DMS114 treated with DMSO at 0.1 percent for 48 hours (cell line): Measurements from ENCODE around the gene CERK.

Experiments
- DNase-seq: peaks from one replicate; lab custom pipeline; 2025; ENCODE audit not compliant: unreplicated experiment; lab: John Stamatoyannopoulos, UW

Gene CERK

DNA sequence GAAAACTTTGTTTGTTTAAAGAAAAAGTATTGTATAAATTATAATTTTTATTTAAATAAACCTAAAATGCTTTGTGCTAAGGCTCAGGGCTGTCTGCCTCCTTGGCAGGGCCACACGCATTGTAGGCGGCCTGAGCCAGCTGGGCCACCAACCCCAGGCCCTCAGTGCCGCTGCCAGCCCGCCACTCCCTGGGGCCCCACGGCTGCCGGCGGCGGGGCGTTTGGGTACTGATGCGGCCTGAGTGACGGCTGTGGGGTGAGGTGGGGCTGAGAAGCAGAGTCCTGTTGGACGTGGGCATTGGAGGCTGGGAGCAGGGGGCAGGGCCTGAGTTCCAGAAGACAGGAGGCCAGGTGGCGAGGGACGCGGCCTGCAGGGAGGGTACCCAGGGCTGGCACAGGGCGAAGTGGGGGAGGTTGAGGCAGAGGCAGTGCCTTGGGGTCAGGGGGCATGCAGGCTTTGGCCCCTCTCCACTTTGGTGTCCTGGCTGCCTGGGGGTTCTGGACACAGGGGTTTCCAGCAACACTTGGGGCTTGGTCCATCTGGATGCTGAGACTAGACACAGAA is 58.3 kb downstream of the CERK start:
- no peak for DNase-seq

GRCh38 chr22:46678785-46679700 is 59.0 kb downstream of the CERK start:
- no peak for DNase-seq

GRCh38 chr22:46678003-46678657 is 59.9 kb downstream of the CERK start:
- no peak for DNase-seq

GRCh38 chr22:46677323-46678002 is 60.6 kb downstream of the CERK start:
- DNase-seq: no peak

DNA sequence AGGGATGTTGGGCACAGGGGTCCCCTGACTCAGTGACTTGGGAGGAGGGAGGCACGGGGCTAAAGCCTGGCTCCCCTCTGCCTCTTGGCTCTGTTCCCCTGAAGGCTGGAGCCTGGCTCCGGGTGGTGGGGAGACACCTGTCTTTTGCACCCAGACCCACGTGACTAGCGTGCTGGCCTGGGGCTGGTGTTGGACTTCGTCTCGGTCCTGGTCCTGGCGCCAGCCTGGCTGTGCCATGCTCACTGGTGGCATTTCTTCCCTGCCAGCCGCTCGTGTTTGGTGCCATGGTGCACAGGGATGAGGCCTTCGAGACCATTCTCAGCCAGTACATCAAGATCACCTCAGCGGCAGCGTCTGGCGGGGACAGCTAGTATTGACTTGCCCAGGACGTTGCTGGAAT is 61.2 kb downstream of the CERK start:
- no peak for DNase-seq

GRCh38 chr22:46676479-46676878 is 61.6 kb downstream of the CERK start:
- no peak for DNase-seq

GRCh38 chr22:46675938-46676337 is 62.1 kb downstream of the CERK start:
- DNase-seq: no peak

DNA sequence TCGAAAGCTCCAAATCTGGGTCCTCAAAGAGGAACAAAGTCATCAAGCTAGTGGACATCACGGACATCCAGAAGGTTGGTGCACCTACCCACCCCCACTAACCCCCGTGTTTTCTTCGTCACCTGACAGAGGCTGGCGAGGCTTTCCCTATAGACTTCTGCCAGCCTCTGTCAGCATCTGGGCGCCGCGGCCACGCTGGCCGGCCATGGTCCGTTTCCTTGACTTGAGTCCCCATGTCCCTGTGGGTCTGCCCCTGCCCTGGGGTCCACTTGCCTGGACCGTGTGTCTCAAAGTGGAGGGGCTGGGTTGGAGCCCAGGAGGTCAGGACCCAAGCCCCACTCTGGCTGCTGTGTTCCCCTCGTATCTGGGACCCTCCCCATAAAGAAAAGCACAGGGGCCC is 62.6 kb downstream of the CERK start:
- no peak for DNase-seq

DNA sequence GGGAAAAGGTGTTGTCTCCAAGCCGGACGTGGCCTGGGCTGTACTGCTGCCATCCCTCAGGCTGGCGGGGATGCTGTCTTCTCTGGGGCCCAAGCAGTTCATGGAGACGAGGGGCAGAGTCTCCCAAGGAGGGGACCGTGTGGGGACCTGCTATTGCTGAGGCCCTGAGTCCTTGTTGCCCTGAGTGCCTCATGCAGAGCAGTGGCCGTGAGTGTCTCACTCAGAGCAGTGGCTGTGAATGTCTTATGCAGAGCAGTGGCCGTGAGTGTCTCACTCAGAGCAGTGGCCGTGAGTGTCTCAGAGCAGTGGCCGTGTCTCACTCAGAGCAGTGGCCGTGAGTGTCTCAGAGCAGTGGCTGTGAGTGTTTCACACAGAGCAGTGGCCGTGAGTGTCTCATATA is 63.1 kb downstream of the CERK start:
- no peak for DNase-seq

DNA sequence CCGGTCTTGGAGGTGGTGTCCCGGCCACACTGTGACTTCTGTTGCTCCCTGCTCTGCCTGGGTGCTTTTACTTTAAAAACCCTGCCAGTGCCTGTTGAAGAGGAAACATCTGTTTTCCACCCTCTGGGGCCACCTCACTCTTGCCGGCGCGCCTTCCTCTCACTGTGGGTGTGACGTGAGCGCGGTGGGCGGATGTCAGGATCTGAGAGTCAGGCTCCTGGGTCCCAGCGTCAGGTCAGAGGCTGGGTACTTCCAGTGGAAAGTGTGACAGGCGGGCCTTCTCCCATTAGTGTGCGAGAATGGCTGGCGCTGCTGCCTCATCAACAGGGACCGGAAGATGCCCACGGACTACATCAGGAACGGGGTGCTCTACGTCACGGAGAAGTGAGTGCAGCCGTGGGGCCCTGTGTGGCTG is 63.7 kb downstream of the CERK start:
- DNase-seq: no peak

DNA sequence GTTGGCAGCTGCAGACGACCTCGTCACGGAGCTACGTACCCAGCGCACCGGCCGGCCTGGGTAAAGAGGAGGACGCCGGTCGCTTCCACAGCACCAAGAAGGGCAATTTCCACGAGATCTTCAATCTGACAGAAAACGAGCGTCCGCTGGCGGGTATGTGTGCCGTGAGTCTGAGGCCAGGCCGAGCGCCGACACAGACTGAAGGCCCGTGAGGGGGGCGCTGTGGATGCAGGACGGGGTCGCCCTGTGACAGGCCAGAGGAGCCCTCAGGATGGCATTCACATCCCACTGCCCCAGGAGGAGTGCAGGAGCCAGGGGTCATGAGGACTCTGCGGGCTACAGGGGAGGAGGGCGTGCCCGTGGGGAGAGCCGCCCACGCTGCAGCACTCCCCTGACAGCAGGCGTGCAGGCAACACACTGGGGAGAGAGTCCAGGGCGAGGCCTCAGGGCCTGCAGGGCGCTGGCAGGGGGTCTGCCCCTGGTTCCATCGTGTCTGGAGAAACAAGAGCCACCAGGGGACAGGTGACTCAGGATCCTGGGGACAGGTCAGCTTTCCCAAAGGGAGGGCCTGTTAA is 64.3 kb downstream of the CERK start:
- DNase-seq: no peak

GRCh38 chr22:46673205-46673604 is 64.8 kb downstream of the CERK start:
- DNase-seq: no peak

- no peak for DNase-seq
These were observed 65.3 kb downstream of the CERK start for GRCh38 chr22:46672731-46673130.

GRCh38 chr22:46671824-46672432 is 66.1 kb downstream of the CERK start:
- no peak for DNase-seq

GRCh38 chr22:46669201-46669600 is 68.9 kb downstream of the CERK start:
- no peak for DNase-seq

- no peak for DNase-seq
These were observed 69.9 kb downstream of the CERK start for GRCh38 chr22:46668116-46668515.

- no peak for DNase-seq
These were observed 70.8 kb downstream of the CERK start for GRCh38 chr22:46667245-46667623.

DNA sequence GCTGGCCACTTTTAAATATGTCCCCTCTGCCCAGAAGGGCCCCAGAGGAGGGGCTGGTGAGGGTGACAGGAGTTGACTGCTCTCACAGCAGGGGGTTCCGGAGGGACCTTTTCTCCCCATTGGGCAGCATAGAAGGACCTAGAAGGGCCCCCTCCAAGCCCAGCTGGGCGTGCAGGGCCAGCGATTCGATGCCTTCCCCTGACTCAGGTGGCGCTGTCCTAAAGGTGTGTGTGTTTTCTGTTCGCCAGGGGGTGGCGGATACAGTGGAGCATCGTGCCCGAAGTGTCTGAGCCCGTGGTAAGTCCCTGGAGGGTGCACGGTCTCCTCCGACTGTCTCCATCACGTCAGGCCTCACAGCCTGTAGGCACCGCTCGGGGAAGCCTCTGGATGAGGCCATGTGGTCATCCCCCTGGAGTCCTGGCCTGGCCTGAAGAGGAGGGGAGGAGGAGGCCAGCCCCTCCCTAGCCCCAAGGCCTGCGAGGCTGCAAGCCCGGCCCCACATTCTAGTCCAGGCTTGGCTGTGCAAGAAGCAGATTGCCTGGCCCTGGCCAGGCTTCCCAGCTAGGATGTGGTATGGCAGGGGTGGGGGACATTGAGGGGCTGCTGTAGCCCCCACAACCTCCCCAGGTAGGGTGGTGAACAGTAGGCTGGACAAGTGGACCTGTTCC is 71.3 kb downstream of the CERK start:
- no peak for DNase-seq

DNA sequence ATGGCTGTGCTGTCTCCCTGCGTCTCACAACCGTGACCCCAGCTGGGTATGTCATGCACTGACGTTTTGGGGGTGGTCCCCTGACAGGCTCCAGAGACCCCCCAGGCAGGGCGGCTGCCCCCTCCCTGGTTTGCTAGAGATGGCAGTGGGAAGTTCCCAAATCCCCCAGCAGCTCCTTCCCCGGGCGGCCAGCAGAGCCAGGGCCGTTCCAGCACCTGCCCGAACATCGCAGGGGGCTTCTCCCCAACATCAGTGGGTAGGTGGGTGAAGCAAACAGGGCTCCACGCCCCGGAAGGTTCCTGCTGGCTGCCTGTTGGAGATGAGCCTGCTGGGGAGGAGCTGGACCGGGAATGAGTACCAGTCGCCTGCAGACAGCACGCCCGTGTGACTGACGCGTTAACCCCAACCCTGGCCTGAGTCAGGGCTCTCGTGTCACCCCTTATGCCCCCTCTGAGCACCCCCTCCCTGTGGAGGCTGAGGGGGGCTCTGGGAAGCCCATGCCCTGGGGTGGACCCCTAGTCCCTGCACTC is 72.2 kb downstream of the CERK start:
- DNase-seq: no peak

GRCh38 chr22:46665151-46665695 is 72.8 kb downstream of the CERK start:
- no peak for DNase-seq
